HG03571 (cell line): Measurements from ENCODE around the gene JAZF1.
"Not testable (repeated sequence)": the region's sequence is repeated elsewhere in the genome, so short reads cannot be mapped to it uniquely, and the experiment has no call there.

Experiments
- ATAC-seq: cut with Tn5 transposase; IDR thresholded peaks from one replicate; pipeline ENCODE4 v1.9.1; 2021; ENCODE audit not compliant: unreplicated experiment

The JAZF1 gene

DNA sequence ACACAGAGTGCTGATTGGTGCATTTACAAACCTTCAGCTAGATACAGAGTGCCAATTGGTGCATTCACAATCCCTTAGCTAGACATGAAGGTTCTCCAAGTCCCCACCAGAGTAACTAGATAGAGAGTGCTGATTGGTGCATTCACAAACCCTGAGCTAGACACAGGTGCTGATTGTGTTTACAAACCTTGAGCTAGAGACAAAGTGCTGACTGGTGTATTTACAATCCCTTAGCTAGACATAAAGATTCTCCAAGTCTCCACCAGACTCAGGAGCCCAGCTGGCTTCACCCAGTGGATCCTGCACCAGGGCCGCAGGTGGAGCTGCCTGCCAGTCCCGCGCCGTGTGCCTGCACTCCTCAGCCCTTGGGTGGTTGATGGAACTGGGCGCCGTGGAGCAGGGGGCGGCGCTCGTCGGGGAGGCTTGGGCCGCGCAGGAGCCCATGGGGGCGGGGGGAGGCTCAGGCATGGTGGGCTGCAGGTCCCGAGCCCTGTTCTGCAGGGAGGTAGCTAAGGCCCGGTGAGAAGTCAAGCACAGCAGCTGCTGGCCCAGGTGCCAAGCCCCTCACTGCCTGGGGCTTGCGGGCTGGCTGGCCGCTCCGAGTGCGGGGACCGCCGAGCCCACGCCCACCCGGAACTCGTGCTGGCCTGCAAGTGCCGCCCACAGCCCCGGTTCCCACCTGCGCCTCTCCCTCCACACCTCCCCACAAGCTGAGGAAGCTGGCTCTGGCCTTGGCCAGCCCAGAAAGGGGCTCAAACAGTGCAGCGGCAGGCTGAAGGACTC lies 323.7 kb downstream of the JAZF1 start:
- not testable (repeated sequence) for ATAC-seq

DNA sequence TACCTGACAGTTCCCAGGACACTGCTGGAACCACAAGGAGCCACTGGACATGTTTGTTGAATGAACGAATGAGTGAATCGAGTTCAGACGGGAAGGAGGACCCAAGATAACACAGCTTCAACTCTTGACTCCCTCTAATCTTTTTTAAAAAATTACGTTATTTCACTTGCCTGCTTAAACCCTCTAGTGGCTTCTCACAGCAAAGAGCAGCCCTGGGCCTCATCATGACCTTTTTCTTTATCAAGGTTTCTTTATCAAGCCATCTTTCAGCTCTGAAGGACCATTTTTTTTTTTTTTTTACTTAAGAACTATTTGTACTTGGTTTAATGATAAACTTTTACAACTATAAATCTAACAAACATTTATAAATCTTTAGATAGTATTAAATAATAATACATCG lies 330.1 kb downstream of the JAZF1 start:
- ATAC-seq, result no peak

DNA sequence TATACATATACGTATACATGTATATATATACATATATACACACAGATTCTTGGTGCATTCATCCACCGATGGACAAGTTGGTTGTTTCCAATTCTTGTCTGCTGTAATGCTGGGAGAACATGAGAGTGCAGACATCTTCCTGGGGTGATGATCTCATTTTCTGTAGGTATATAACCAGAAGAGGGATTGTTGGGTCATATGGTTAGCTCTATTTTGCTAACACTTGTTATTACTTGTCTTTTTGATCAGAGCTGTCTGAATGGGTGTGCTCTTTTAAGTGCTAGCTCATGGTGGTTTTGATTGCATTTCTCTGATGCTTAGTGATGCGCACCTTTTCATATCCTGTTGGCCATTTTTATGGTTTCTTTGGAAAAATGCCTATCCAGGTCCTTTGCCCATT lies 334.2 kb downstream of the JAZF1 start:
- ATAC-seq, result no peak

DNA sequence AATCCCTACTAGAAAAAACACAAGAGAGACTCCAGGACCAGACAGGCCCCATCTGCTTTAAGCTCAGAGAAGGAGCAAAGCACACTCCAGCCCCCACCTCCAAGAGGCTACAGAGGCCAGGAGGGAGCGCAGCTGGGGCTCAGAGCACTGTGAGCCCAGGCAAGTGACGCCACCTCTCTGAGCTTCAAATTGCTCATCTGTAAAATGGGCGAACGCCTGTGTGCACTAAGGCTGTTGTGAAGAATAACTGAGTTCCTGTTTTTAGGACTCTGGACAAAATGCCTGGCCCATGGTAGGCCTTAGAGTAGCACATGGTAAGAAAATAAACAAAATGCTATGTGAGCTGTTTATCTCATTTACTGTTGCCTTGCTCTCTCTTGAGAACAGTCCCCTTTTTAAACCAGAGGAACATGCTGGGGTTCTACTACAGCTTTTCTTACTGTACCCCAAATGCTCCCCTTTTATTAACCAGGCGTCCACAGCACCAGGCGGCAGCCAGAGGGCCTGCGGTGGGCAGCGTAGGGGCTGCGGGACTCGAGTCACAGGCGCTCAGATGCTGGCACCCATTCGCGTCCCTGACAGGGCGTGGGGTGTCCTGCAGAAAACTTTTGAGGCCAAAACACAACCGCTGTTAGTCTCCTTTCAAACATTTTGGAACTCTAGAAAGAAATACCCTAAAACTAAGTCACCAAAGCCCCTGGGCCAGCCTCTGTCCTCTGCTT lies 336.9 kb downstream of the JAZF1 start:
- no peak for ATAC-seq

DNA sequence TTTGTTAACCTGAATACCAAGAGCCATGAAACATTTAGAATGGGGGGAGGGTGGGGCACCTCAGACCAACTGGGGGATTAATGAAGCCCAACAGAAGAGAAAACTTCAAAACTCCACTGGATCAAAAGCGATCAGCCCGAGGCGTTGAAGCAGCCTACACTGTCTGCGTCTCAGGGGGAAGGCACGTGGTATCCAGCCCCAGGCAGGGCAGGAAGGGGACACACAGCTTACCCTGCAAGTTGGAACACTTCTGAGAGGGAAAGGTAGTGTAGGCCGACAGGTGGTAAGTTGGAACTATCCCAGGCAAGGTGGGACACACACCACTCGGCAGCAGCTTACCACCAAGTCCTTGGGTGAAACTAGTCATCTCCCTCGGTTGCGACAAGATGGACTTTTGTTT lies 337.7 kb downstream of the JAZF1 start:
- ATAC-seq, result no peak

DNA sequence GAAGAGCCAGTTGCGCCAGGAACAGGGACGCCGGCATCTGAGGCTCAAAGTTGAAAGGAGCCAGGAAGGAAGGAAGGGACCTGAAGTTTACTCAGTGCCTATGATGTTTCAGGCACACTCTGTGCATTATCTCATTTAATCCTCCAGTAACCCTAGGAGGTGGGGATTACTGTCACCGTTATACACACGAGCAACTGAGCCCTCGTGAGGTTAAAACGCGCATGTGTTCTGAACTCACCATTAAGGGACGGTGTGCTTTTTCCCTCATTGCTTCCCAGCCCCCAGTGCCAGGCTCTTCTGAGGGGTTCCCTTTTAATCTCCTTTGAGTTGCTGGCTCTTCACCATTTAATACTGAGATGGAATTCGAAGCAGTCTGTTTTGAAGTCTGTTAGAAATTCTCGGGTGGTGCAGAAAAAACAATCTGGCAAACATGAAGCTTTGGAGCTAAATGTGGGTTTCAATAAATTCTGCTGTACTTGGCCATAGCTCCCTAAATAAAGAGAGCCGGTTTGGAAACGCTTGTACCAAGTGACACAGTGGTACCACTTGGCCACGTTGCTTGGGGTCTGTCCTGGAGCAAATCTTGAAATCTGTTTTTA lies 338.4 kb downstream of the JAZF1 start:
- ATAC-seq, result no peak

DNA sequence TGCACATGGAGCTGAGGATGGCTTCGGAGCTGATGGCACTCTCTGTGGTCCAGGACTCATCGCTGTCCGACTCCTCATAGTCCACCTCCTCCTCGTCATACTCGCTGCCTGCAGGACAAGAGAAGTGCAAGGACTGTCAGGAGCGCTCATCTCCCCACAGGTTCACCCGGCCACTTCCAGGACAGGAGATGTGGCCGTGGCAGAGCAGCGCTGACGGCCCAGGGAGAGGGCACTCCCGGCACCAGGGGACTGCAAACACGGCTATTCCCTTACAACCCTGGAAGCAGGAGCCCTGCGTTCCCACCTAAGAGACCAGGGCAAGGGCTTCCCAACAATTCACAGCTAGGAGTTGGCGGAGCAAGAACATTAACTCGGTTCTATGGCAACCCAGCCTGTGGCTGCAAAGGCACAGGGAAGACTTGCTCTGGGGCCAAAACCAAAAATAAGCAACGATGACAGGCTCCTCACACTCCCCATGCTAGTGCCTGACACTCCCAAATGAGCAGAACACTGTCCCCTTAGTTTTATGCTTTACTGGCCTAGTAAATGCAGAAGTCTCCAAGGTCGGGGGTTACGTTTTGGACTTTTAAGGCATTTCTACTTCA lies 339.7 kb downstream of the JAZF1 start:
- ATAC-seq, result no peak

DNA sequence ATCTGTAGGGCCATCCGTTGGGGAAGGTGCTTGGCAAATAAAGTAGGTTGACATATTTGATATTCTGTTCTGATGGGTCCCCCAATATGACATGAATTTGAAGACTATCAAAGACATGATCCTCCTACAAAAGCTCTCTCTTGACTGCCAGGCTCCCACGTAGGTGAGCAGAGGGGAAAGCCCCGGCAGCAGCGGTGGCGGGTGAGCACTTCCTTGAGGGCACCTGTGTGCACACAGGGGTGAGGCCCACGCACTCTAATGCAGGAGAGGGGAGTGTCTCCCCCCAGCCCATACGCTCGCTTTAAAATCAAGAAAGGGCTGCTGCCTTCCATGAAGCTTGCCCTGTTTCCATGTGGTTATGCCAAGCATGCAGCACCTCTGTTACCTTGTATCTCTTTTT lies 340.3 kb downstream of the JAZF1 start:
- ATAC-seq, result no peak

DNA sequence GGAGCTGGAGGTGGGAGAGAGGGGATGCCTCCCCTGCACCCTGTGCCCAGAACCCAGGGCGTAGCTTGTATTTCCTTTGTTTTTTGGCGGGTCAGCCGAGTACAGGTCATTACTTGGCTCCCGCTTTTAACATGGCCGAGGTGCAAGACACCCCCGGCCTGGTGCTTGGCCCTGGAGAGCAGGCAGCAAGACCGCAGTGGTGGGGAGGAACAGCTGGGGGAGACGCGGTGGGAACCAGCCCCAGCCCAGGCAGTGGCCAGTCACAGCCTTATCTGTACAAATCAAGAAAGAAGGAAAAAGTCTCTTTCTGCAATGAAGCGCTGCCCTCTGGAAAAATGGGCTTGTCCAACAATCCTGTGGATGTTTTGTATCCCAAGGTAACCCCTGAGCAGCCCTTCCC lies 341.5 kb downstream of the JAZF1 start:
- ATAC-seq, result no peak

DNA sequence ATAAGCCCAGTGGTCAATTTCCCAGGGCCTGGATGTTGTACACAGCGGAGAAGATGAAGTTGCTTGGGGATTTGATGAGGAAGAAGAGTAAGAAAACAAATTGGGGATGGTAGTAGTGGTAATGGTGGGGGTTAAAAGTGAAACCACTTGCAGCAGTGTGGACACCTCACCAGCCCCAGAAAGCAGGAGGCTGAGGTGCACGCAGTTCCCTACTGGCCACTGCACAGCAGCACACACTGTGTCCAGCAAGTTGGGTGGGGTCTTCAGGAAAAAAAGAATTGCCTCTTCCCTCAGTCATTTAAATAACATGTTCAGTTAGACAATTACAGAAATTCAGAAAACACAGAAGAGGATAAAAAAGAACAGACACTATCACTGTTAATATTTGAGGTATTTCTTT lies 344.1 kb downstream of the JAZF1 start:
- no peak for ATAC-seq

DNA sequence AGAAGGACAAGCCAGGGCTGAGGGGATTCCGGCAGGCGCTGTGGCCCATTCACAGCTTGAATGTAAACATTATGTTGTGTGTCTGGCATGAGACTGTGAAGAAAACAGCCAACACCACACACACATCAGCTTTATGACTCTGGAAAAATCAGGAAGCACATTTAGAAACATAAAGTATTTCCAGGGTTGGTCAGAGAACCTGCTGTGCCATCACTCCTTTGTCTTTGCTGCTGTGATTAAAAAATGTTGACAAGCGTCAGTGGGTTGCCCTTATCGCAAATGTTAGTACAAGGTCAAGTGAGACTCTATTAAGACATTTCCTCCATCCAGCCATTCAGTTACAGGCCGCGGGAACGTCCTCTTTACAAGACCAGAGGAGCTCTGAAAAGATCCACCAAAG lies 345.2 kb downstream of the JAZF1 start:
- ATAC-seq, result no peak

DNA sequence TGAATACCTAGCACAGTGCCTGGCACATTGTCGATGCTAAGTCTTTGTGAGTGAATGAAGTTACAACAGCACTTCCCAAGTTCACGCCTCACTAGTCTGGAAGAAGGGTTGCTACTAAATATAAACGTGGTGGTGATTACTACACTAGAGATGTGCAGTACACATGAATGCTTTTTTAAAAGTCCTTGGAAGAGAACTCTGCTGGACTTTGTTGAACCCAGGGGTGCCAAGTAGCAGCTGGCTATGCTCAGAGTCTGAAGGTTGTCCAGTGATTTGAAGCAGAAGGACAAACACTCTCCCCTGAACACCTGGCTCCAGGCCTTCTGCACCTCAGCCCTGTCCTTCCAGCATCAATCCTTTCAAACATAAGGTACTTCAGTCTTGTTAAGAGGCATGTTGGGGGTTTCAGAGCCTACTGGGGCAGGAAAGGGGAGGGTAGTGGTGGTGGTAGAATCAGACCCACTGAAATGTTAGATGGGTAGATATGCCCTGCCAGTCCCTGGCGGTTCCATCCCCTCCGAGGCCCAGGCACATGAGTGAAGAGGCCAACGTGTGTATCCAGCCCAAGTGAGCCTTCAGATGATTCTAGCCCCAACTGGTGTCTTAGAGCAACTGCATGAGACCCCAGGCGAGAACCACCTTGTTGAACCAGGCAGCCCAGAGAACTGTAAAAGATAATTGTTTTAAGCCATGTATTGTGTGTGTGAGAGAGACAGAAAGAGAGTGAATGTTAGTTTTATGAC lies 346.2 kb downstream of the JAZF1 start:
- no peak for ATAC-seq

DNA sequence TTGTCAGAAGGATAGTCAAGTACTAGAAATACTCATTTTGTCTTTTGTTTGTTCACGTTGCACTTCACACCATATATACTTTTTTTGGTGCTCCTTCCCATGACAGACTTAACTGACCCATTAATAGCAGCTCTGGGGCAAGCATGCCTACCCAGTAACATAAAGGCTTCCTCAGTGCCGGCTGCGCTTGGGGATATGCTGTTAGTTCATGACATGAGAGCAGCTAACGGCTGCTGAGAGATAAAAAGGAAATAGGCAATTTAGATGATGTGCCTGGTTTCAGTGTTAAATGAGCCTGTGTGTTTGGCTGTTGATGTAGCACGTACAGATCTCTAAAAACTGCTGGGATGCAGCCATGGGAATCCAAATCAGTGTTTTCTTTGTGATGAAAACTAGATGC lies 354.2 kb downstream of the JAZF1 start:
- no peak for ATAC-seq

DNA sequence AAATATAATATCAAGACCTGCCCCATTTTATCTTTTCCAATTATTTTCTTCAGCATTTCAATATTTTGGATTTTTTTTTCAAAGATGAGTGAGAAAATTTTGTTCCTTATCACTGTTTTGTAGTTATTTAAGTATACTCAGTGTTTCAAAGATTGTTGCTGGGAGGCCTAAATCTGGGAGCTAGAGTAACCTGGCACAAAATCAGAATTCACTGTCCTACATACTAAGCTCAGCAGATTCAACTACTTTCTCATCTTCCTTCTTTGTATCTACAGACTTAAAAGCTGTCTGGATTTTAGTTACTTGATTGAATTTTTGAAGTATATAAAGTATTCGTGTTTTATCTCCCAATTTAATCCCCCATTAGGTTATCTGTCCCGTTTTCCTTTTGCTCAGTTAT lies 354.7 kb downstream of the JAZF1 start:
- no peak for ATAC-seq

DNA sequence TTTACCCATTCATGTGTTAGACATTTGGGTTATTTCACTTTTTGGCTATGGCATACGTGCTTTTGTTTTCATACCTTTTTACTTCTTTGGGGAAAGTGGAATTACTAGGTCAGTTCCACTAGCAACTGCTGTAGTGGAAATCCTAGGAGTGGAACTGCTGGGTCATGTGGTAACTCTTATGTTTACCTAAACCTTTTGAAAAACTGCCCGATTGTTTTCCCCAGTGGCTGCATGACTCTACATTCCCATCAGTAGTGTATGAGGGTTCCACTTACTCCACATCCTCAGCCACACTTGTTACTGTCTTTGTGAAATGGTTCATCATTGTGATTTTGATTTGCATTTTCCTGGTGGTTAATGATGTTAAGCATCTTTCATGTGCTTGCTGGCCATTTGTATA lies 358.4 kb downstream of the JAZF1 start:
- ATAC-seq, result no peak

DNA sequence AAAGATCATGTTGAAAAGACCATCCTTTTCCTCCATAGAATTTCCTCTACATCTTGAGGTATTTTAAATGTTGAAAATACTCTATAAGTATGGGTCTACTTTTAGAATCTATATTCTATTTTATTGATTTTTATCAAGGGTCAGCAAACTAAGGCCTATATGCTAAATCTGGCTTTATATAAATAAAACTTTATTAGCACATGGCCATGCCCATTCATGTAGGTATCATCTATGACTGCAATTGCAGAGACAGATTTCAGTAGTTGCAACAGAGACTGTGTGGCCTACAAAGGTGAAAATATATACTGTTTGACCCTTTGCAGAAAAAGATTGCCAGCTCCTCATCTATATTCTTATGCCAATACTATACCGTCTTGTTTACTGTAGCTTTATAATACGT lies 367.9 kb downstream of the JAZF1 start:
- ATAC-seq, result no peak

DNA sequence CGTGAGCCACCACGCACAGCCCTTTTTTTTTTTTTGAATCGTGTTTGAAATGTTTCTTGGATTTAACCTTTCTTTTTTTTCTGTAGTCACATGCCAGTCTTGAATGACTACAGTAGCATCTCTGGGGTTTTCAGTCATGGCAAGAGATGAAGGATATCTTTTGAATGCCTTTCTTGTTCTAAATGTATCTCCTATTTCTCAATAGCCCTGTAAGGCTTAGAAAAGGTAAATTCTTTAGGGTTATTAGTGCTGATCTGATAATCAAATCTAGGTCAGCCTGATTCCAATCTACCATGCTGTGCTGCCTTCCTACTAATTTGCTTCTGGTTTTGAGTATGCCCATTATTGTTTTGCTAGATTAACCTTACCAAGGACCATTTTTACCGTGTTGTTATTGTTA lies 370.4 kb downstream of the JAZF1 start:
- no peak for ATAC-seq

DNA sequence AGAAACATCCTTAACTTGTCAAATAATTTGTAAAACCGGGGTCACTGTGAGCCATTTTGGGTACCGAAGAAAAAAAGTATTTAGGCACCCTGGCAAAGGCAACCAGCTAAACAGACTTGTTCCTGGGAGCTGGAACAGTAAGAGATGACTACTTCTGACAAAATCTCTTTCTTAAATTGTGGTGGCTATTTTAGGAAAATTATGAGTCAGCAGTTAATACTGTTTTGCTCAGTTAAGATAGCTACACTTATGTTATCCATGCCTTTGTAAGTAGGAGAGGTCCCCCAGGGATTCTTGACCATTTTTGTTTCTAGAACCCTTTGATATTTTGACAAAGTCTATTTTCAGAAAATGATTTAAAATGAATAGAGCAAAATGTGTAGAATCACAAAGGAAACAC lies 372.0 kb downstream of the JAZF1 start:
- no peak for ATAC-seq

DNA sequence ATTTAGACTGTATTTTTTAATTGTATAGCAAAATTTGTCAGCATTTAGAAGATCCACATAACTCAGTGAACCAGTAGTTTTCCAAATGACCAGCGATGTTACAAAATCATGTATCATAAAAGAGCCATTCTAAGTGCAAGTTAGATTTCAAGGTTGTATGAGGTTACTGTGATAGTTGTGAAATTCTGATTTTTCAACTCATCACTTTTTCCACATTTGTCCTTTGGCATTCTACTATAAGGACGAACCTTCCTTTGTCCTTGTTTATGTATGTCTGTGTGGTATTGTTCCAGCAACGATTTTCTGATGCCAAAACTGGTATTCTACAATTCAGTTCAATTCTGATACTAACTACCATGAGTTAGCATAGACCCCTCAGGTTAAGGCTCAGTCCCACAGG lies 376.5 kb downstream of the JAZF1 start:
- ATAC-seq, result no peak

DNA sequence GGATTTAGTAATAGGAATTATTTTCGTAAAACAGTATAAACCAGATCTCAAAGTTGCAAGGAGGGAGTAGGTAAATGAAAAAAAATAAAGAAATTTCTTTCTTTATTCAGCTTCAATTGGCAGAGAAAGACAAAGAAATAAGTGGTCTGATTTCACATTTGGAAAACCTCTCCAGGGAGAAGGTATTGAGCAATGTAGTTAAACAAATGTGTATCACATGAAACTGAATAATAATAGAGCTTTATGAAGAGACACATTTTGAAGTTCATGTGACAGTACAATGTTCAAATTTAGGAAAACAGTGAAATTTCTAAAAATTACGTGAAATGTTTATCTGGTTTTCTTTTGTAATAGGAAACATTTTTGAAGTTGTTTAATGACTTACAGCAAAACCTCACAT lies 377.6 kb downstream of the JAZF1 start:
- ATAC-seq, result no peak

DNA sequence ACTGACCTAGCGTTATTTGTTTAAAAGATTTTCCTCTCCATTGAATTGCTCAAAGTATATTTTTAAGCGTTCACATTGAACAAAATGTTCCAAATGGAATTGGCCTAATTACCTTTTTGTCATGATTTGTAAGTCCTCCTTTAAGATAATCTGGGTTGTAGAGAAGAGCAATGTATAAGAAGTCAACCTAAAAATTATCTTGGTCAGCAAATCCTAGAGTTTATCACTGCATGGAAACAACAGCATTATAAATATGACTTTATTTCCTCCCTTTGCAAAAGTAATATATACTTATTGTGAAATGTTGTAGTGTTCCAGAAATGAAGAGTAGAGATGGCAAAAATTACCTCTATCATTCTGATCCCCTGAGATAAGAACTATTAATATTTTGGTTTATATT lies 381.4 kb downstream of the JAZF1 start:
- no peak for ATAC-seq
